NOMO-1 treated with DMSO at 0.1 percent for 48 hours (cell line): ENCODE measurements around the gene PRRT2.
A peak's percentile ranks its signal among the peaks of the same experiment; 100 is the strongest.
"Not testable (repeated sequence)": the region's sequence is repeated elsewhere in the genome, so short reads cannot be mapped to it uniquely, and the experiment has no call there.

Experiments used
- DNase-seq: peaks from one replicate; lab custom pipeline; 2025; ENCODE audit not compliant: unreplicated experiment; lab: John Stamatoyannopoulos, UW

Gene PRRT2

GRCh38 chr16:29831490-29831889 lies 19.5 kb downstream of the PRRT2 start:
- no peak for DNase-seq

- DNase-seq: not testable (repeated sequence)
Measured at GRCh38 chr16:29833219-29833618, 21.2 kb downstream of the PRRT2 start.

DNA sequence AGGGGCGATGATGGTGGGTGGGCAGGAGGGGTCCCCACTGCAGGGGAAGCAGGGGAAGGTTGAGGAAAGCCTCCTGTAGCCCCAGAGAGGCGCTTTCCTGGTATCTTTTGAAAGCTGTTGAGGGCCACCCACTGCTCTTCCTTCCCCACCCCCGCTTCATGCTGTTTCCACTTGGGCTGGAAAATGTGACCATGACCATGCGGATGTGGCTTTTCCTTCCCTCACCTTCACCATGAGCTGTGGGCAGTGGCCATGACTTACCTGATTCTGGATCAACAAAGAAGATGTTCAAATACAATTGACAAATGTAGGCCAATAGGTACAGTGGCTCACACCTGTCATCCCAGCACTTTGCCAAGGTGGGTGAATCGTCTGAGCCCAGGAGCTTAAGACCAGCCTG lies 22.1 kb downstream of the PRRT2 start:
- DNase-seq: no peak

DNA sequence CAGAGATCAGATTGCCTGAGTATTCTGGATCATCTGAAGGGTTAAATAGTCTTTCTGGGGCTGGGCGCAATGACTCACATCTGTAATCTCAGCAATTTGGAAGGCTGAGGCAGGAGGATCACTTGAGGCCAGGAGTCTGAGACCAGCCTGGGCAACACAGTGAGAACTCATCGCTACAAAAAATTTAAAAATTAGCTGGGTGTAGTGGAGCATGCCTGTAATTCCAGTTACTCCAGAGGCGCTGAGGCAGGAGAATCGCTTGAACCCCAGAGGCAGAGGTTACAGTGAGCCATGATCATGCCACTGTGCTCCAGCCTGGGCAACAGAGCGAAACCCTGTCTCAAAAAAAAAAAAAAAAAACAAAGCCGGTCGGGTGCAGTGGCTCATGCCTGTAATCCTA lies 23.9 kb downstream of the PRRT2 start:
- DNase-seq: no peak

DNA sequence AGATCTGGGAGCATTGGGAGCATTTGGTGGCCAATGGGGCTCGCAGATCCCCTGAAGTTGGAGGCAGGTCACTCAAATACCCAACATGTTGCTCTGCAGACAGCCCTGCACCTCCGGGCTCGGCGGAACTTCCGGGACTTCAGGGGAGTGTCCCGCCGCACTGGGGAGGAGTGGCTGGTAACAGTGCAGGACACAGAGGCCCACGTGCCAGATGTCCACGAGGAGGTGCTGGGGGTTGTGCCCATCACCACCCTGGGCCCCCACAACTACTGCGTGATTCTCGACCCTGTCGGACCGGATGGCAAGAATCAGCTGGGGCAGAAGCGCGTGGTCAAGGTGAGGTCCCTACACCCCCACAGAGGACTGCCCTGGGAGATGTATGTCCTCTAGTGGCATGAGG lies 24.6 kb downstream of the PRRT2 start:
- DNase-seq: no peak

- no peak for DNase-seq
Measured at GRCh38 chr16:29837841-29838240, 25.8 kb downstream of the PRRT2 start.

GRCh38 chr16:29839822-29840221 lies 27.8 kb downstream of the PRRT2 start:
- DNase-seq: no peak

DNA sequence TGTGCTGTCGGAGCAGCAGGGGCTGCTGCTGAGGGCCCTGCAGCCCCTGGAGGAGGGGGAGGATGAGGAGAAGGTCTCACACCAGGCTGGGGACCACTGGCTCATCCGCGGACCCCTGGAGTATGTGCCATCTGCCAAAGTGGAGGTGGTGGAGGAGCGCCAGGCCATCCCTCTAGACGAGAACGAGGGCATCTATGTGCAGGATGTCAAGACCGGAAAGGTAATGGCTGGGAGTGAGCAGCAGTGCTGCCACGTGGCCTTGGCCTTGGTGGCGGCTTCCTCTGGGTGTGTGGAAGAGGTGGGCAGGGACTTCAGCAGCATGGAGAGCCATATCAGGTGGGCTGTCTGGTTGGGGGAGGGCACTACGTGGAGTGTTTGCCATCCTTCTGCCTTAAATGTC lies 28.2 kb downstream of the PRRT2 start:
- DNase-seq: no peak

DNA sequence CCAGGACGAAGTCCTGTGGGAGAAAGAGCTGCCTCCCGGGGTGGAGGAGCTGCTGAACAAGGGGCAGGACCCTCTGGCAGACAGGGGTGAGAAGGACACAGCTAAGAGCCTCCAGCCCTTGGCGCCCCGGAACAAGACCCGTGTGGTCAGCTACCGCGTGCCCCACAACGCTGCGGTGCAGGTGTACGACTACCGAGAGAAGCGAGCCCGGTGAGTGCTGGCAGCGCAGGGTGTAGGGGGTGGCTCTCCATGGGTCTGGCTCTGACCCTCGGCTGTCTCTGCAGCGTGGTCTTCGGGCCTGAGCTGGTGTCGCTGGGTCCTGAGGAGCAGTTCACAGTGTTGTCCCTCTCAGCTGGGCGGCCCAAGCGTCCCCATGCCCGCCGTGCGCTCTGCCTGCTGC lies 29.6 kb downstream of the PRRT2 start:
- no peak for DNase-seq

GRCh38 chr16:29842732-29843346 lies 30.8 kb downstream of the PRRT2 start:
- no peak for DNase-seq

GRCh38 chr16:29843931-29844330 lies 31.9 kb downstream of the PRRT2 start:
- DNase-seq: no peak

DNA sequence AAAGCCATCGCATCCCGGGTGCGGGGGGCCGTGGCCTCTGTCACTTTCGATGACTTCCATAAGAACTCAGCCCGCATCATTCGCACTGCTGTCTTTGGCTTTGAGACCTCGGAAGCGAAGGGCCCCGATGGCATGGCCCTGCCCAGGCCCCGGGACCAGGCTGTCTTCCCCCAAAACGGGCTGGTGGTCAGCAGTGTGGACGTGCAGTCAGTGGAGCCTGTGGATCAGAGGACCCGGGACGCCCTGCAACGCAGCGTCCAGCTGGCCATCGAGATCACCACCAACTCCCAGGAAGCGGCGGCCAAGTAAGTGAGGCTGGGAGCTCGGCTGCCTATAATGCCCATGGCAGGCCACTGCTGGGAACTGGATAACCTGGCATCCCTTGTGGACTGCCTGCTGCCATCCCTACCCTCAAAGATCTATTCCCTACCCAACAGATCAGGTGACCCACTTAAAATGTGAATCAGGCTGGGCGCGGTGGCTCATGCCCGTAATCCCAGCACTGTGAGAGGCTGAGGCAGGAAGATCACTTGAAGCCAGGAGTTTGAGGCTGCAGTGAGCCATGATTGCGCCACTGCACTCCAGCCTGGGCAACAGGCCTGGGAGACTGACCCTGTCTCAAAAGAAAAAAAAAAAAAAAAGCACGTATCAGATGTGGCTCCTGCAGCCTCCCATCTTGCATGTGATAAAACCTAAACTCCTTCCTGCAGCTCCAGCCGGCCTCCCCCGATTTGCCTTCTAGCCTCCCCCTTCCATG lies 32.8 kb downstream of the PRRT2 start:
- DNase-seq: no peak

- no peak for DNase-seq
Measured at GRCh38 chr16:29845656-29846055, 33.7 kb downstream of the PRRT2 start.

GRCh38 chr16:29848420-29849297 lies 36.7 kb downstream of the PRRT2 start:
- peak; percentile 48 for DNase-seq

DNA sequence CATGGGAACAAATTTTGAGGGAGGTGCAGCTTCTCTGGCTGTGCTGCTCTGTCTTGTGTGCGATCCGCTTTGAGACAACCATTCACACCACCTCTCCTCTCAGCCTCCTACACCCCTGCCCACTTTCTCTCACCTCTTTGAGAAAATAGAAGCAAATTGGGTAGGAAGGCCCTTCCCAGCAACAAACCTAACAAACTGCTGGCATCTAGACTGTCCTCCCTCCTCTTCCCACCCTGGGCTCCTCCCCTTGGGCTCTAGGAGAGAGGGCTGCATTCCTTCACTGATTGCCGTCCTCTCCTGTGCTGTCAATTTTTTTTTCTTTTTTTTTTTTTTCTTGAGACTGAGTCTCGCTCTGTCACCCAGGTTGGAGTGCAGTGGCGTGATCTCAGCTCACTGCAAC lies 37.5 kb downstream of the PRRT2 start:
- no peak for DNase-seq

DNA sequence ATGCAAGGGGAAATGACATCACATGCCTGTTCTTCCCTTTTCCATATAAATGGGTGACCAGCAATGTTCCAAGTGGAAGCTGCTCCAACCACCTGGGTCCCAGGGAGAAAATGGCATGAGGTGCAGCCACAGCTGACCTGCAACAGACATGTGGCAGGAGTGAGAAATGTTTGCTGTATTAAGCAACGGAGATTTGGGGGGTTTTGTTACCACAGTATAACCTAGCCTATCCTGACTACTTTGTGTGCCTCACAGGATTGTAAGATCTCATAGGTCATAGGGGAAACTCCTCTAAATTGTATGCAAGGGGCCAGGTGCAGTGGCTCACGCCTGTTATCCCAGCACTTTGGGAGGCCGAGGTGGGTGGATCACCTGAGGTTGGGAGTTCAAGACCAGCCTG lies 39.0 kb downstream of the PRRT2 start:
- DNase-seq: no peak

DNA sequence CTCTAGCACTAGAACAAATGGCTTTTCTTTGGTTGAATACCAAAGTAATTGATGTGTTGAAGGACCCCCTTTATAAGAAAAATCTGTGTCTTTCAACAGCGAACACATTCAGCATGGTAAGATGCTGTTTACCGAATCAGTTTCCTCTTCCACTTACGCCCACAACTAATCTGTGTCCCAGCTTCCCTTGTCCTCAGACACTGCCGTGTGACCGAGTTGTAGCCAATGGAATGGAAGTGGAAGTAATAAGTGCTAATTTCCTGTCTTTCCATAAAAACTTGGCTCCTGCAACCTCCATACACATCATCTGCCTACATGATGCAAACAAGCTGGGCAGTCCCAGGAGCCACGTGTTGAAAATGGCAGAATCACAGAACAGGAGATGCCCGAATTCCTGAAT lies 40.7 kb downstream of the PRRT2 start:
- no peak for DNase-seq

- no peak for DNase-seq
Measured at GRCh38 chr16:29854520-29855100, 42.6 kb downstream of the PRRT2 start.

- DNase-seq: no peak
Measured at GRCh38 chr16:29857133-29857760, 45.3 kb downstream of the PRRT2 start.

DNA sequence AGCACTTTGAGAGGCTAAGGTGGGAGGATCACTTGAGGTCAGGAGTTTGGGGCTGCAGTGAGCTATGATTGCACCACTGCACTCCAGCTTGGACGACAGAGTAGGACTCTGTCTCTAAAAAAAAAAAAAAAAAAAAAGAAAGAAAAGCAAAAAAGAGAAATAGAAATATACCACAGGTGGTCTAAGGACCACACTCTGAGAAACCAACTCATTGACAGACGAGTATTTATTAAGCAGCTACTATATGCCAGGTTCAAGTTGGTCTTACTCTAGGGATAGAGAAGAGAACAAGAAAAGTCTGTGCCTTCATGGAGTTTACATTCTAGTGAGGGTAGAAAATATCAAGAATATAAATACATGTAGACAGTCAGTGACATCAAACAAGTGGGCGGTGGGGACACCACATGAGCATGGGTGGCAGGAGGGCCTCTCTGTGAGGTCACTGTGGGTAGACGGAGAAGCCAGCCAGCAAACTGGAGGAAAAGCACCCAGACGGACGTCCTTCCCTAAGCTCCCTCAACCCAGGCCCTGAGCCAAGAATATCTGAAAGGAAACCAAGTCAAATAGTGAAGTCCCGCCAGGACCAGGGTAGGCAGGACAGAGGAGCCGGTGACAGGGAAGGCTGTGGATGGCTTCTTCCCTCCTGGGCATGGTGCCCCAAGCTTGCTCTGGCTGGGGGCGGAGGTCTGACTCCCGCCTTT lies 46.3 kb downstream of the PRRT2 start:
- no peak for DNase-seq
